GDM1 (cell line): ENCODE data around the gene VPS8.

Source experiments
- DNase-seq: peaks from one replicate; lab custom pipeline; 2025; lab: John Stamatoyannopoulos, UW

Gene VPS8

DNA sequence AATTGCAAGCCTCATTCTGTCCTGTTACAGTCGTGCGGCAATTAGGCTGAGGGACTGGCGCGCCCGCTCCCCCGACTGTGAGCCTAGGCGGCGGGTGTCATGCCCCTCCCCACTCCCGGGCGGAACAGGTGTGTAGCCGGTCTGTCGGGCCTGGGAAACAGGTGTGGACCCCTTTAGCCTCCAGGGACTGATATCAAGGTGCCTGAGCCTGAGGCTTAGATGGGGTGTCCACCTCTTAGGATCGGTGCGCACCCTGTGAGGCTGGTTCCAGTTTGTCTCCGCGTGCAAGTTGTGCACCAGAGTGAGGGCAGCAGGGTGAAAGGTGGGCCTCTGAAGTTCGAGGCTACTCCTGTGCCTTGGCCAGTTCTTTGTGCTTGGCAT lies 686 bp downstream of the VPS8 start:
- DNase-seq, result no peak

DNA sequence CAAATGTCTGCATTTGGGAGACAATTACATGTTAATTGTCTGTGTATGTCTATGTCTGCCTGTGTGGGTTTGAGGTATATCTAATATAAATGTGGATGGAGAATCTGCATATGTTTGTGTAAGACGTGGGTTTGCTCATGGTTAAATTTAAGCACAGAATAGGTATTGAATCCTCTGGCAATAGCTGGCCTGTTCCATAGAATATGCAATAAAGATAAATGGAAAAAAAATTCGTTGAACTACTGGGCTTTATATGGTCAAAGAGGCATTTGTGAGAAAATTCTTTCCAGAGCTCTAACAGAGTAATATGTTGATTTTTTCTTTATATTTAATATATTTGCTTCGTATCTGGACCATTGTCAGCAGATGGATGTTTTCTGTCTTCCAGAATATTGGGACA lies 1.4 kb downstream of the VPS8 start:
- no peak for DNase-seq

DNA sequence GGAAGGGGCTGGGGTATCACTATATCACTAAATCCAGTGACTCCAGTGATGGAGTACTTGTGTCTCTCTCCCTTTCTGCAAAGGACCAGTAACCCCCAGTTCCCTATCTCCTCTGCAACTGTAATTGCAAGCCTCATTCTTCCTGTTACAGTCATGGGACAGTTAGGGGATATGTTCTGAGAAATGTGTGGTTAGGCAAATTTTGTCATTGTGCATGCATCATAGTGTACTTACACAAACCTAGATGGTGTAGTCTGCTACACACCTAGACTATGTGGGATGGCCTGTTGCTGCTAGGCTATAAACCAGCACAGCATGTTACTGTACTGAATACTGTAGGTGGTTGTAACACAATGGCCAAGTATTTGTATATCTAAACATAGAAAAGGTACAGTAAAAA lies 2.2 kb downstream of the VPS8 start:
- DNase-seq, result no peak

DNA sequence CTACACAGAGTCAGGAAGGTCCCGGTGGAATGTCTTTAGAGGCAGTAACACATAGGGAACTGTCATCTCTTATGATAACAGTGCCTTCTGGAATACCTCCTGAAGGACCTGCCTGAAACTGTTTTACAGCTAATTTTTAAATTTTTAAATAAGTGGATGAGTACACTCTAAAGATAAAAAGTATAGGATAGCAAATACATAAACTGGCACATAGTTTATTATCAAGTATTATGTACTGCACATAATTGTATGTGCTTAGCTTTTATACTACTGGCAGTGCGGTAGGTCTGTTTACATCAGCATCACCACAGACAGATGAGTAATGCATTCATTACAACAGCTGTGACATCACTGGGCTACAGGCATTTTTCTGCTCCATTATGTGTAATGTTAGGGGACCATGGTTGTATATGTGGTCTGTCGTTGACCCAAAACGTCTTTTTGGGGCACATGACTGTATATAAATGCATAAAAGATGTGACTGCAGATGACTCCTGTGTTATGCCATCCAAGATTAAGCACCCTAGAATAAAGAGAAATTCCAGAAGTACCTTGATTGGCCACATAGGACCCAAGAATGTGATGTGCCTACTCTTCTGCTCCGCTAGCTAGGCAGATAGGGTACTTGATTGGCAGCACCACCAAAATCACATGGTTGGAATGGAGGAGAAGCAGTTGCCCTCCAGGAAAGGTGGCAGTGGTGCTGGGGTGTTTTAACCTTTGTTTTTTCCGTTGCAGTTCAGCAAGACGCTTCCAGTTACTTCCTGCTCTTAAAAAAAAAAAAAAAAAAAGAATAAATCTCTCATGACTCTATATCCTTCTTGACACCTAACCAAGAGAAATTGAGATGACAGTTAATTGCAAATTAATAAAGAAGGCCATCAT lies 3.3 kb downstream of the VPS8 start:
- DNase-seq, result no peak

DNA sequence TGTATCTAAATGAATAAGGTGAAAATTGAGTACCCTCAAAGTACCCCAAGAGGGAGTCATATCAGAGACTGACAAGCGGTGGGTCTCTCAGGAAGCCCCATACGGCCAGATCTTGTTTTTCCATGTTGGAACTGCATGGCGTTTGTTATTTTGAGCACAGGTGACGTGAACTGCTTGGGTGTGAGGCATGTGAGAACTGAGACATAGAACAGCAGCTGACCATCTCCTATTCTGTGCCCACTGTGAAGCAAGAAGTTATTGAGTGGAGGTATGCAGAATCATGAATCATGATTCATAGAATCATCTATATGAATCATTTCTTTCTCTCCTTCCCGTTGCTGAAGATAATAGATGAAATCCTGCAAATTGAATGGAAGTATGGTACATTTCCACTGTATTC lies 4.6 kb downstream of the VPS8 start:
- DNase-seq, result no peak

DNA sequence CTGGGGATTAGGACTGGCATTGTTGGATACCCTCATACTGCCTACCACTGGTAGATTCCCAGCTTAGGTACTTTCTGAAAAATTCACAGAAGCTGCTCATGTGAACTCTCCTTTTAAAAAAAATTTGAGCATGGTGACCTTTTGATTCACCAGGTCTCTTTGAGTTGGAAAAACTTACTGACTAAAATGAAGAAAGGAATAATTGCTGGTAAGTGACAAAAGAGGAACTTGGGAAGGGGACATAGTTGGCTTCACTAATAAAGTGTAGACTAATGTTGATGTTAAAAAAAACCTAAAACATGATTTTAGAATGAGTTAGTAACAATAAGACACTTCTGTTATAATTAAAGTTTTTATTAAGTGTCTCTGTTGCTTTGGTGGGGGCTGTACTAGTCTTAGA lies 8.6 kb downstream of the VPS8 start:
- DNase-seq, result no peak

DNA sequence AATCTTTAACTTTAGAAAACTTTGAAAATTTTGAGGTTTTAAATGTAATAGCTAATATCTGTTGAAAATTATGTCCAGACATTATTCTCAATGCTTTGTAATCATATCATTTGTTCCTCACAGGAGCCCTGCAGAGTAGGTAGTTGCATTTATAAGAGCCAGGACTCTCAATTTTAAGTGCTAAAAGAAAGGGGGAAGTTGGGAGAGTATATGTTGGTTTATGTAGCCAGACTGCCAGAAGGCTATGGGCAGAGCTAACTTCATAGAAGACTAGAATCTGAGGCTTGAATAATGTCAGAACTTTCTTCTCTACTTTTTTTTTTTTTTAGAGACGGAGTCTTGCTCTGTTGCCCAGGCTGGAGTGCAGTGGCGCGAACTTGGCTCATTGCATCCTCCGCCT lies 9.1 kb downstream of the VPS8 start:
- DNase-seq, result no peak

DNA sequence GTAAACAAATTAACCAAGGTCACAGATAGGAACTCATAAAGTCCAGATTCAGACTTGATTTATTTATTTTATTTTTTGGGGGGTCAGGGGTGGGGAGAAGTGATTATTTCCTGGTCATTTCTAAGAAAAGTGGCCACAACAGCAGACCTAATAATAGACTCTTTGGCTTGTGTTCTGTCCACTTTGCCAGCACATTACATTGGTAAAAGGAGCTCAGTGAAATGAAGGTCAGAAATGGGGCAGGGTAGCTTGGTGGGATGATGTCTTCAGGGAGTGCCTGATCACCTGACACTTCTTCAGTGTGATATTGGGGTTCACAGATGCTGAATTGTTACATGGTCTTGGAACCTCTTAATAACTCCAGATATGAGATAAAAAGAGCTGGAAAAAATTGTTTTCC lies 10.1 kb downstream of the VPS8 start:
- DNase-seq, result no peak

DNA sequence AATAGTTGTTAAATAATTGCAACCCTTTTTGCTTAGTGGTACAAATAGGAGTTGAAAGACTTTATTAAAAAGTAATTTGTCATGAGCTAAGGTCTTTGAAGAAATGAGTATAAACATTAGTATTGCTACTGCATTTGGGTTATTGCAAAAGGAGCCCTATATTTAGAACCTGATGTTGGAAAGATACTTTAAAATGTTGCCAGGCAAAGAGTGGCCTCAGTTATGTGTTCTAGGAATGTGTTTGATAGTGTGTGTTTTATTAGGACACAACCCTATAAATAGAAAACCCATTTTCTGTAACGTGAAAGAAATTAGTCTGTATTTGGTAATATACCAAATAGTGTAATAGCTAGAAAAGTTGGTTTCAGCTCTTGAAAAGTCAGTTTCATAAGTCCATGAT lies 10.7 kb downstream of the VPS8 start:
- no peak for DNase-seq

DNA sequence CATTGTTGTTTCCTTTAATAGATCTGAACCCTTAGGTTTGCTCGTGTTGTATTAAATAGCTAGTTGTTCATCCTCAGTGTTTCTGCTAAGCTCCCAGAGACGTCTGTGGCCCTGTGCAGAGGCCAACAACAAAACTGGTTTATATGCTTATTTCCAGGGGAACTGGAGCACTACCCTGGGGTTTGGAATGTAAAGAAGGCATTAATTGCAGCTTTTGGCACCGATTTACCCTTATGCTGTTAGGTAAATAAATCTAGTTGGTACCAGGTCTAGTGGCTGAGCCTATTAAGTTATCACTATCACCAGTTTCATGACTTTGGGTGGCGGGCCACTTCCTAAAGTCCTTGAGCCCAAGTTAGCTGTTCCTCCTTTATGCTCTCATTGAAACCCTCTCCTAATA lies 12.0 kb downstream of the VPS8 start:
- DNase-seq, result no peak

DNA sequence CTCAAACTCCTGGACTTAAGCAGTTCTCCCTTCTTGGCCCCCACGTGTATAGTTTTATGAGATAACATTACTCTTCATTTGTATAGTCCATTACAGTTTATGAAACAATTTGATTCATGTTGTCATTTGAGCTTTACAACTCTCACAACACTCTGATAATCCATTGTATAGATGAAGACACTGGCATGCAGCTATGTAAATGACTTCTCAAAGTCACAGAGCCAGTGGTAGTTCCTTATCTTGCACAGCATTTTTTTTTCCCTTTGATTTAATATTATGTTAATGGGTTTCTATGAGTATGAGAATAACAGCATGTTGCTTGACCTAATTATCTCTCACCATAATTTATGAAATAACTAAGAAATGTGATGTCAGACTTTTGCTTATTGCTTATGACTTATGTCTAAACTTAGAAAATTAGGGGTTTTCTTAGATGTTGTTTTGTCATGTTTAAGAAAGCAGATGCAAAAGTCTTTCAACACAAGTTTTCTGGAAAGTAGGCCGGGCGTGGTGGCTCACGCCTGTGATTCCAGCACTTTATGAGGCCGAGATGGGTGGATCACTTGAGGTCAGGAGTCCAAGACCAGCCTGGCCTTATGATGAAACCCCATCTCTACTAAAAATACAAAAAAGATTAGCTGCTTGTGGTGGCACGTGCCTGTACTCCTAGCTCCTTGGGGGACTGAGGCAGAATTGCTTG lies 13.3 kb downstream of the VPS8 start:
- no peak for DNase-seq

DNA sequence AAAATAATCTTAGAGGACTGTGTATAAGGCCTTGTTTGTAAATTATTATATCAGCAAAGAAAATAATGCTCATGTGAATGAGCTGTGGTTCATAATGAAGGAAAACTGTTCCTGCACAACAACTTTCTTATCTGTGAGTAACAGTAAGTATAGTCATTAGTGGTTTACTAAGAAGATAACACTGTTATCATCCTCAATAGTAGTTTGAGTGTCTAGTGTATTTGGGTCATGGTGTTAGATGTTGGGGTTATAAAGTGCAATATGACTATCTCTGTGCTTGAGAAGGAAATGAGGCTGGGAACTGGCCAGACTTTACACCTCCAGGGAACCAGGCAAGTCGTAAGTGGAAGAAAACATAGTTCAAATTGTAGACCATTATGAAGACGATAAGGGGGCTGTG lies 15.6 kb downstream of the VPS8 start:
- DNase-seq, result no peak

DNA sequence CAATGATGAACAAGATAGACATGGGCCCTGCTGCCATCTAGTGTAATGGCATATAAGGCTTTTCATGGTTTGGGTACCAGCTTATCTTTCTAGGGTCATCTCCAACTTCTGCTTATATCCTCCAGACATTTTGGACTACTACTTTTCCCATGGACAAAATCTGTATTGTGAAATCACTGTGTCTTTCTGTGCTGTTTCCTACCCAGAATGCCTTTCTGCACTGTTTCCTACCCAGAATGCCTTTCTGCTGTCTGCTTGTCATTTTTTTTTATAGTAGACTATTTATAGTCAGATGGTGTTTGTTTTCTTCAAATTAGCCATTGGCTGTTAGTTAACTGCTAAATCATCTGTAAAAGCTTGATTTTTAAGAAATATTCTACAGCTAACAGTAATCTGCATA lies 20.1 kb downstream of the VPS8 start:
- DNase-seq, result no peak

DNA sequence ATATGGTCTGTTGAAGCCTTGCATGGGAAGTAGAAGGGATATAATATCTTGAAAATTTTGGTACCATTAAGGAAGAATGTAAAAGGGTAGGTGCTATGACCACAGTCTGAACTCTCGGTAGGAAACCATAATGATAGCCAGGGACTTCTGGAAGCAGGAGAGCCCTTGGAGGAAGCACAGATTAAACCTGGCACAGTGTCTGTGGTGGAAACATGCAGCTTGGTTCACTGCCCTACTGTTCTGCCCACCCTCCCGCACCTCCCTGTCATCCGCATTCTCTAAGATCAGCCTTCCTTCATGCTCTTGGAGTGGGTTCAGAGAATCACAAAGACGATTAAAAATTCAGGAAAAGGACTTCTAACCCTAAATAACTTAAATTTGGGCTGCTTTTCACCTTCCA lies 20.9 kb downstream of the VPS8 start:
- no peak for DNase-seq

DNA sequence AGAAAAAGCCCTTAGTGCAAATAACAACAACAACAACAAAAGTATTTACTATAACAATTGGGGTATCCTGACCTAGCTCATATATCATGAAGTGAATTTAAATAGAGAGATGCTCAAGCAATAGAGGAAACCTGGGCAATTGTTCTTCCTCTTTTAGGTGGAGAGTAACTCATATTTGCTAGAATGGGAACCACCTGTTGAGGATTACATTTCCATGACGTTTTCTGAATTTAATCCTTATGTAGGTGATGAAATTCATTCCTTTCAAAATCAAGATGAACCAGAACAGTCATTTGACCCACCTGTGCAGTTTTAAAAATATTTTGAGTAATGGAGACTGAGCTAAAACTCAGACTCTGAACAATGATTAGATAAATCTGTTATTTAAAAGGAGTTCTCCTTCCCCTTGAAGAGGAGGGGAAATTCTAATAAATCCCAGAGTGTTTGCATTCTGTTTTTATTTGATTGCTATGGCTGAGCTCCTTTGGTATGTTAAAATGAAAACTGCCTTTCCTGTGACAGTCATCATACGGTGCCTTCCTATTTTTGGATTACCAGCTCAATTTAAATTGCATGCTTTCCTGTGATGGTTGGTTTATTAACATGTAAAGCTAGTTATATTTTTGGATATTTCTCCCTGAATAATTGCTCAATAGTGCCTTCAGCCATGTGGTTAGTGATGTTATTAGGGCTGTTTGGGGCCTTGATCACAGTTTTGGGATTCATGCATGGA lies 24.3 kb downstream of the VPS8 start:
- no peak for DNase-seq

DNA sequence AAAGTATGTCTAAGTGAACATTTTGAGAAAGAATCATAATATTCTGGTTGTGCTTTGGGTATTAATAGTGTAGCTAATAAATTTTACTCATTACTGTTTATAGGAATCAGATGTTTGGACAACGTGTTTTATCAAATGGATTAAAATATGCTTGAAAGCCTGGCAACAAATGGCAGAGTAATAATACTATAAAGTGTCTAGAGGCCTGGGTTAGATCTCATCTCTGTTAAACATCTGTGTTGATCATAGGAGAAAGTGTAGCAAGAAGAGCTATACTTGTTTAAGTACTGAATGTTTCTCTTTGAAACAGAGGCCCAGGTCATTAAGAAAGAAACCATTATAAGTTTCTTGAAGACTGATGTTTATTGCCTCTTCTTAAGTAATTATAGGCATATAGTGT lies 30.5 kb downstream of the VPS8 start:
- no peak for DNase-seq

DNA sequence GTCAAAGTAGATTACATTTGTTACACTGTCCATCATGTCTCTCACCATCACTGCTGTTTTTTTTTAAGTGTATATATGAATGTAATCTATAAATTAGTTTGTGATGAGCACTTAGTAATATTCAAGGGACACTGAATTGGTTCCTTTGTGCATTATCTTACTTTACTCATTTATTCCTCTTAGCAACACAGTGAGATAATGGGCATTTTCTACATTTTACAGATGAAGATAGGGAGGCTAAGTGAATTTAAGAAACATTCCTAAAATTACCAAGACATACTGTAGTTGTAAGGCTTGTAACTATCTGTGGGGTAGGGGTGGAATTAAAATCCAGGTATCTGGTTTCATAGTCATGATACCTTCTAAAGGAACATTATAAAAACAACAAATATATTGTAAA lies 33.9 kb downstream of the VPS8 start:
- DNase-seq, result no peak

DNA sequence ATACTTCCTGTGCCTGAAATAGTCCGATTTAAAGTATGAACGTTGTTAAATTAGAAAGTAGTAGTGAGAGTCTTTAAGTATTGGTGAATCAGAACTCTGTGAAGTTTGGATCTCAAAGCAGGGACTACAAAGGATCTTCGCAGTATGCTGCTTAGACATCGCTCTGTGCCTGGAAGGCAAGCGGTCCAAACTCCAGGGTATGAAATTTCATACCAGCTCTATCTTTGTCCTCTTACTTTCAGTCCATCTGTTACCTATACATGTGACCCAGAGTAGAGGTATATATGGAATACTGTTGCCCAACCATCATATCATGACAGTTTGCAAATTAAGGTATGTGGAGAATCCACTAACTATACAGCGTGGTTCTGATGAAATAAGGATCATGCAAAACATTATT lies 34.5 kb downstream of the VPS8 start:
- no peak for DNase-seq

DNA sequence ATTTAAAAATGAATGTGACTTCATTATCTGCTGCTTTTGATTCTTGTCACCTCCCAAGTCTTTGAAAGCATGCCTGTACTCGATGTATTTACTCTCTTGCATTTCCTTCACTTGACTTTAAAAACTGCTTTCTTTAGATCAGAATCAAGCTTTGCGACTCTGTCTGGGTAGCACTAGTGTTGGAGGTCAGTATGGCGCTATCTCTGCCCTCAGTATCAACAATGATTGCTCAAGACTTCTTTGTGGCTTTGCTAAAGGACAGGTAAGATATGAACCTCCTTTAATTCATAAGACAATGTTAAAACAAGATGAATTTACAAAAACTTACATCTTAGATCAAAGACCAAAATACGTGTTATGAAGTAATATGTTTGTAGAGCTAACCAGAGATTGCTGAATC lies 37.0 kb downstream of the VPS8 start:
- no peak for DNase-seq

DNA sequence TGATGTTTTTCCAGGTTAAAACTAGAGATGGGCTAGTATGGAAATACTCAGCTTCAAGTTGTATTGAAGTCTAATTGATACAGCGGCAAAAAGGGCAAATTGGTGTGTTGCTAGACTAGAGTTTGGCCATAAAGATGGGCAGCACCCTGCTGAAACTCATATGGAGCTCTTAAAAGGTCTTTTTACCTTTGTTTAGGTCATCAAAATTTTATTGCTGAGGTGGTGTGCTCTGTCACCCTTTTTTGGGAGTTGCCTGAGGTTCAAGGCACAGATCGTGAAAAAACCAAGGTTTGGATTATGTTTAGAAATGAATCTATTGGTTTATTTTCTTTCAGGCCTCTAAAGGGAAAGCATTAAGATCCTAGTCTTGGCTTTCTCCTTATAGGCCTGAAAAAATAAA lies 38.2 kb downstream of the VPS8 start:
- no peak for DNase-seq

DNA sequence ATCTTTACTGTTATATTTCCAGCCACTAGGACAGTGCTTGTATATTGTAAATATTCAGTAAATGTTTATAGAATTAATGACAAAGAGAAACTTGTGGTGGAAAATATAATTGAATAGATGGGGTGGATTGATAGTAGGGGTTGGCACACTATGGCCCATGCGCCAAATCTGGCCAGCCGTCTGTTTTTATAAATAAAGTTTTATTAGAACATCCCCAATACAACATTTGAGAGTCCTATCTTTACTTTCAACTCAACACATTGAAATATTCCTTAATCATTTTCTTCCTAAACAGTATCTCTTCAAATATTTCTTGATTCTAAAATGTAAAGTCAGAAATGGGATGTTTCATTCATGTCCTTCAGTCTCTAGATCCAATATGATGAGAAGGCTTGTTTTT lies 45.1 kb downstream of the VPS8 start:
- no peak for DNase-seq

DNA sequence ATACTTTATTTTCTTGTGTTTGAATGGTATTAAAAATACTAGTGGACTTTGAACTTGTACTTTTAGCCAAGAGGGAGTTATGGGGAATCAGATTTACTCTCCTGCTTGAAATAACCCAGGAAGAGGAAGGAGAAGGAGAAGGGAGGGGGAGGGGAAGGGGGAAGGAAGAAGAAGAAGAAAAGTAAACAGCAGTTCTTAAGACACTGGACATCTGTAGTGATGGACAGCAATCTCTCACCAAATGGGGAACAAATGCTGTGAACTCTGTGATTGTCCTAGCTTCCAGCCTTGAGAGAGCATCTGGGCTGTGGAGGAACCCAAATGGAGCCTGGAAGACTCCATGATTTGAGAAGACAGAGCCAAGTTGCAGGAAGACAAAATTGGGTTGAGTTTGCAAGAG lies 52.0 kb downstream of the VPS8 start:
- no peak for DNase-seq

DNA sequence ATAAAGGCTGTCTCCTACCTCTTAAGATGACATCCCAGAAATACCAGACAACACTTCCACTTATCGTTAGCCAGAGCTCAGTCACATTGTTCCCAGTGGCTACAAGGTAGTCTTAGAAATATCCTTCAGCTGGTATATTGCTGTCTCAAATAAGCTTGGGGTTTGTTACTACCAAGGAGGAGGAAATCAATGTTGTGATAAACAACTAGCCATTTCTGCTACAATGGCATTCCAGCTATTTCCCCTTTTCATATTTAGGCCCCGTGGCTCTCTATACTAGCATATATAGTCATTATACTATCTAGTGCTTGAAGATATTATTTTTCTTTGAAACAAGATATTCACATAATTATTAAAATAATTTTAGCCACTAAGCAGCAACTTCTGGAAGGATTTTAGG lies 56.5 kb downstream of the VPS8 start:
- DNase-seq, result no peak
